K562 (cell line): Measurements from ENCODE around the gene PTPRE. TPM values are rescaled to one million over a fixed set of nuclear protein-coding genes. Genes with fewer than 3 reads are reported as not detected.

Experiments
- ATAC-seq: fragments of 200-7000 bp; cut with Tn5 transposase; 3 replicates; pipeline ENCODE4 v1.9.1; 2020; ENCODE audit warnings: moderate library complexity
- BruUV-seq: library from RNA; stranded (reverse); fragments of 400-500 nt; replicated peaks from 2 replicates; lab custom pipeline; 2021; lab: Mats Ljungman, UMichigan
- CTCF ChIA-PET: fragments of 300-600 bp; formaldehyde crosslinking; extraction: SDS; loops from one replicate; lab custom pipeline; 2021; ENCODE audit warnings: low intra/inter-chr PET ratio; lab: Yijun Ruan, JAX
- POLR2A ChIA-PET: fragments of 300-600, 350-650 bp; sonication (Branson Sonifier 250); formaldehyde crosslinking; extraction: SDS; loops from one replicate; lab custom pipeline; 2021; ENCODE audit warnings: antibody characterized with exemption, inconsistent platforms; lab: Yijun Ruan, JAX
- DNase-seq, 4 experiments: peaks; one replicate each; pipeline versions ENCODE4 v3.0.0 to v3.0.0-alpha.2; 2011 to 2018; ENCODE audit warnings: low spot score in 3 of 4, mixed read lengths in 3 of 4; ENCODE audit errors: extremely low read depth in 1 of 4
- FAIRE-seq: peaks from 2 replicates; lab custom pipeline; 2011; peaks lifted over from hg19 to GRCh38; lab: Jason Lieb, UNC
- H2AFZ ChIP-seq: 2 replicates; pipeline ENCODE4 v1.6.0; 2011; ENCODE audit warnings: low read depth, low read length, control low read depth, inconsistent platforms
- H3K27ac ChIP-seq: fragments of 200-600 bp; 3 replicates; pipeline ENCODE4 v1.8.0; 2011; ENCODE audit warnings: low read depth, mild to moderate bottlenecking, control low read depth, inconsistent platforms, low read length, moderate library complexity, mixed read lengths; ENCODE audit errors: extremely low read depth
- H3K27me3 ChIP-seq, 2 experiments: fragments of 300-600 bp in 1 of 2; 2 replicates in 1 of 2; 3 replicates in 1 of 2; pipeline versions ENCODE4 v1.6.0 to v1.8.0; 2011; ENCODE audit warnings: inconsistent platforms in 2 of 2, low read length in 2 of 2, mild to moderate bottlenecking in 1 of 2, mixed read lengths in 1 of 2, moderate library complexity in 1 of 2; ENCODE audit not compliant: control insufficient read depth in 2 of 2, insufficient read depth in 2 of 2
- H3K36me3 ChIP-seq: fragments of 300-600 bp; 3 replicates; pipeline ENCODE4 v1.8.0; 2011; ENCODE audit warnings: mild to moderate bottlenecking, low read length, inconsistent platforms; ENCODE audit not compliant: control insufficient read depth, insufficient read depth
- H3K4me1 ChIP-seq, 2 experiments: fragments of 200-600 bp in 1 of 2; replicated peaks in 1 of 2; 2 replicates in 1 of 2; 3 replicates in 1 of 2; pipeline versions ENCODE4 v1.5.1 to v1.8.0; 2011; ENCODE audit warnings: inconsistent platforms in 2 of 2, low read length in 2 of 2, mild to moderate bottlenecking in 1 of 2, mixed read lengths in 1 of 2, moderate library complexity in 1 of 2; ENCODE audit not compliant: control insufficient read depth in 2 of 2, insufficient read depth in 2 of 2
- H3K4me2 ChIP-seq: 2 replicates; pipeline ENCODE4 v1.6.1; 2011; ENCODE audit warnings: low read length, control low read depth, inconsistent platforms, mixed read lengths; ENCODE audit not compliant: insufficient read depth
- H3K4me3 ChIP-seq: fragments of 200-600 bp; sonication (generic), shearing (Covaris generic); 2 replicates; pipeline ENCODE4 v1.5.1; 2016; ENCODE audit warnings: control low read depth, inconsistent platforms
- H3K79me2 ChIP-seq: fragments of 200-600 bp; 3 replicates; pipeline ENCODE4 v1.8.0; 2011; ENCODE audit warnings: low read length, inconsistent platforms; ENCODE audit not compliant: control insufficient read depth, insufficient read depth
- H3K9ac ChIP-seq, 2 experiments: 2 replicates each; pipeline versions ENCODE4 v1.6.0 to v1.6.1; 2011; ENCODE audit warnings: low read depth in 2 of 2, low read length in 2 of 2, control low read depth in 1 of 2, inconsistent platforms in 1 of 2, mild to moderate bottlenecking in 1 of 2, mixed read lengths in 1 of 2; ENCODE audit not compliant: insufficient read depth in 1 of 2
- H3K9me1 ChIP-seq: one replicate; pipeline ENCODE4 v1.6.0; 2011; ENCODE audit warnings: inconsistent platforms, mild to moderate bottlenecking, low read length, moderate library complexity; ENCODE audit not compliant: control insufficient read depth, insufficient read depth
- H3K9me3 ChIP-seq: replicated peaks from 2 replicates; pipeline ENCODE4 v1.5.1; 2011; ENCODE audit warnings: low read depth, low read length, inconsistent platforms; ENCODE audit not compliant: control insufficient read depth, insufficient read depth
- H4K20me1 ChIP-seq: replicated peaks from 2 replicates; pipeline ENCODE4 v1.6.1; 2011; ENCODE audit warnings: low read length, inconsistent platforms, mixed read lengths; ENCODE audit not compliant: control insufficient read depth, insufficient read depth
- ARID1B ChIP-seq: fragments of 450-650 bp; IDR thresholded peaks from 2 replicates; pipeline ENCODE4 v1.6.1; 2016; ENCODE audit warnings: antibody characterized with exemption, mild to moderate bottlenecking, inconsistent platforms
- CHD2 ChIP-seq: IDR thresholded peaks from 2 replicates; pipeline ENCODE4 v1.6.1; 2011; ENCODE audit warnings: low read depth, low read length
- FOXK1 ChIP-seq: sonication (generic); formaldehyde crosslinking; IDR thresholded peaks from 2 replicates; pipeline ENCODE4 v1.8.0; 2022; ENCODE audit warnings: missing genetic modification reagents, mild to moderate bottlenecking, borderline replicate concordance
- POLR3G ChIP-seq: IDR thresholded peaks from 2 replicates; pipeline ENCODE4 v1.6.1; 2011; ENCODE audit not compliant: insufficient read length, insufficient replicate concordance; ENCODE audit errors: extremely low read depth
- RFX1 ChIP-seq: fragments of 450-650 bp; IDR thresholded peaks from 2 replicates; pipeline ENCODE4 v1.6.1; 2016; ENCODE audit warnings: mild to moderate bottlenecking, moderate library complexity
- SFPQ ChIP-seq: fragments of 200-400 bp; formaldehyde crosslinking; IDR thresholded peaks from 2 replicates; pipeline ENCODE4 v1.6.1; 2017; ENCODE audit warnings: mild to moderate bottlenecking, low read depth, low read length, moderate library complexity
- SP1 ChIP-seq: sonication (generic); formaldehyde crosslinking; IDR thresholded peaks from 2 replicates; pipeline ENCODE4 v1.8.1; 2022; ENCODE audit warnings: mild to moderate bottlenecking, missing genetic modification reagents
- XRCC4 ChIP-seq: IDR thresholded peaks from one replicate; pipeline ENCODE4 v1.6.1; 2011; ENCODE audit not compliant: insufficient read depth, insufficient read length; ENCODE audit errors: extremely low read depth
- XRCC5 ChIP-seq: fragments of 200-400 bp; formaldehyde crosslinking; IDR thresholded peaks from 2 replicates; pipeline ENCODE4 v1.6.1; 2017; ENCODE audit warnings: low read depth, mild to moderate bottlenecking, low read length
- ZFP30 ChIP-seq: fragments of 250-450 bp; sonication (Bioruptor Pico); IDR thresholded peaks from 2 replicates; pipeline ENCODE4 v1.8.0; 2022; ENCODE audit warnings: moderate library complexity, mild to moderate bottlenecking, inconsistent platforms, borderline replicate concordance
- ZKSCAN1 ChIP-seq: fragments of 150-350 bp; IDR thresholded peaks from 2 replicates; pipeline ENCODE4 v1.6.1; 2016; ENCODE audit warnings: low read depth, low read length
- ZNF318 ChIP-seq, 2 experiments: fragments of 450-650 bp; IDR thresholded peaks; 2 replicates each; pipeline ENCODE4 v1.6.1; 2016; ENCODE audit warnings: mild to moderate bottlenecking in 2 of 2, borderline replicate concordance in 1 of 2, low read depth in 1 of 2, moderate library complexity in 1 of 2
- ZNF384 ChIP-seq: IDR thresholded peaks from 2 replicates; pipeline ENCODE4 v1.6.1; 2012; ENCODE audit warnings: low read depth, low read length, improper control_type of control experiment
- ZNF75A ChIP-seq: fragments of 450-650 bp; formaldehyde crosslinking; IDR thresholded peaks from 2 replicates; pipeline ENCODE4 v1.4.0; 2020; ENCODE audit warnings: mild to moderate bottlenecking
- ZNF77 ChIP-seq: fragments of 250-450 bp; sonication (Bioruptor Pico); IDR thresholded peaks from 2 replicates; pipeline ENCODE4 v1.5.0; 2020
- WGBS: fragments of 100-300 bp; shearing (Covaris generic); methylation state at CpG from one replicate; pipeline ENCODE4 v1.1.6; 2016; ENCODE audit warnings: low coverage, mixed read lengths; ENCODE audit not compliant: insufficient coverage; ENCODE audit errors: missing lambda C conversion rate; 5-methylcytosine and 5-hydroxymethylcytosine counted together
- in situ Hi-C: fragments of 300-500 bp; cut with MboI; formaldehyde crosslinking; loops from 4 replicates; pipeline ENCODE4 v1.15.0; 2018; ENCODE audit warnings: inconsistent platforms, mixed read lengths
- intact Hi-C: fragments of 100-400 bp; cut with micrococcal nuclease; formaldehyde crosslinking; loops from 2 replicates; pipeline ENCODE4 v1.14.2; 2022
- polyA plus RNA-seq, 8 experiments: library from polyadenylated mRNA; depleted of rRNA in 4 of 8; stranded (reverse) in 5 of 8; unstranded in 3 of 8; fragments of >200 nt; fragmentation: Nextera tagmentation in 2 of 8; fragmentation: Illumina TruSeq in 1 of 8; extraction: Ambion mirVana in 2 of 8; extraction: Trizol in 1 of 8; gene quantifications; 2 replicates each; pipeline versions ENCODE4 v1.2.1 to v1.2.3, GENCODE V29; 2011 to 2014; ENCODE audit warnings: inconsistent platforms in 1 of 8, missing spikeins in 1 of 8
- total RNA-seq, 7 experiments: library from RNA; depleted of rRNA in 6 of 7; stranded (reverse); fragments of >200 nt in 6 of 7; fragmentation: Illumina TruSeq in 2 of 7; extraction: Trizol in 2 of 7; gene quantifications; 2 replicates each; pipeline versions ENCODE4 v1.2.1 to v1.2.3, GENCODE V29; 2011 to 2021; ENCODE audit warnings: low replicate concordance in 1 of 7

The PTPRE gene
- total and polyA plus RNA-seq, 9 of the 15 experiments (the other 6 are each of a cell fraction or from before 2014, with no cell fraction given) = 0.01 to 0.13 (median 0.04) TPM; not detected in 4

GRCh38 chr10:127944256-127944655, 37.4 kb downstream of the PTPRE start:
- no peak overlapping the region for H3K27ac ChIP-seq
- CTCF ChIA-PET = no interaction called here
- TF ChIP-seq POLR3G (no peak), ZNF75A (CRISPR knock-in tag) (no peak), ZNF77 (no peak), ZNF384 (no peak), CHD2 (no peak), XRCC5 (no peak), SP1 (no peak), ZKSCAN1 (no peak), SFPQ (no peak), RFX1 (no peak), XRCC4 (no peak), ZNF318 (IDR thresholded peaks at IDR 0.05; ENCODE audit: borderline replicate concordance in 1 of 2, low read depth in 1 of 2) (no peak), ARID1B (no peak), ZFP30 (CRISPR knock-in tag) (no peak), FOXK1 (CRISPR knock-in tag) (no peak)

More at GRCh38 chr10:127944256-127944655, 37.4 kb downstream of the PTPRE start:
- Histone ChIP-seq H3K36me3 (no peaks in the 10 kb centered on the region), H3K4me3 (no peak overlapping the region), H3K9ac (no peak overlapping the region), H3K27me3 (no peaks in the 10 kb centered on the region), H3K4me1 (no peaks in the 10 kb centered on the region), H4K20me1 (no peaks in the 10 kb centered on the region), H3K79me2 (no peaks in the 10 kb centered on the region), H2AFZ (no peak overlapping the region), H3K4me2 (no peak overlapping the region), H3K9me3 (no peaks in the 10 kb centered on the region), H3K9me1 (no peaks in the 10 kb centered on the region)
- WGBS = 0% methylated on average over 1 of the region's 2 CpGs
- FAIRE-seq (no peak), ATAC-seq (no peak), DNase-seq (no peak)
- POLR2A ChIA-PET = no interaction called here
- intact Hi-C loops (no loop called here), in situ Hi-C loops (no loop called here)
- no TSS peak for BruUV-seq
